HL-60 (cell line): ENCODE measurements around the gene DTWD1.

Experiments
- DNase-seq, 2 experiments: peaks; one replicate each; pipeline ENCODE4 v3.0.0-alpha.2; 2010 to 2020; ENCODE audit warnings: low read depth in 1 of 2, low spot score in 1 of 2
- H3K27ac ChIP-seq: fragments of 250-450 bp; sonication (Bioruptor Pico); replicated peaks from 2 replicates; pipeline ENCODE4 v1.5.1; 2020; ENCODE audit warnings: mild to moderate bottlenecking, moderate library complexity
- H3K27me3 ChIP-seq: fragments of 250-450 bp; sonication (Bioruptor Pico); 2 replicates; pipeline ENCODE4 v1.5.1; 2021; ENCODE audit warnings: mild to moderate bottlenecking, moderate library complexity; ENCODE audit not compliant: insufficient read depth, poor library complexity, severe bottlenecking
- H3K4me3 ChIP-seq: replicated peaks from 2 replicates; pipeline ENCODE4 v1.5.1; 2011; ENCODE audit warnings: mild to moderate bottlenecking, control low read depth, low read length; ENCODE audit not compliant: insufficient read depth
- CTCF ChIP-seq: IDR thresholded peaks from one replicate; pipeline ENCODE4 v1.5.1; 2011; ENCODE audit warnings: low read length, control low read depth, inconsistent platforms; ENCODE audit not compliant: insufficient read depth
- GABPA ChIP-seq: IDR thresholded peaks from 2 replicates; pipeline ENCODE4 v1.6.1; 2012; ENCODE audit warnings: low read depth
- POLR2AphosphoS5 ChIP-seq: IDR thresholded peaks from 2 replicates; pipeline ENCODE4 v1.6.1; 2012; ENCODE audit warnings: low read depth
- REST ChIP-seq: IDR thresholded peaks from 2 replicates; pipeline ENCODE4 v1.6.1; 2012; ENCODE audit warnings: low read depth; ENCODE audit not compliant: insufficient replicate concordance
- SPI1 ChIP-seq: IDR thresholded peaks from 2 replicates; pipeline ENCODE4 v1.6.1; 2012; ENCODE audit warnings: low read depth, mild to moderate bottlenecking, borderline replicate concordance

DTWD1 gene

GRCh38 chr15:49645941-49646340 lies 25.1 kb downstream of the DTWD1 start:
- Histone ChIP-seq H3K27ac (no peak overlapping the region), H3K4me3 (no peak overlapping the region), H3K27me3 (no peaks in the 10 kb centered on the region)
- DNase-seq = no peak
- TF ChIP-seq SPI1 (no peak), CTCF (no peak), REST (no peak), POLR2AphosphoS5 (no peak), GABPA (no peak)

GRCh38 chr15:49646891-49647290 lies 26.0 kb downstream of the DTWD1 start:
- H3K4me3 ChIP-seq = no peak overlapping the region
- H3K27me3 ChIP-seq = no peaks in the 10 kb centered on the region
- H3K27ac ChIP-seq = no peak overlapping the region
- TF ChIP-seq SPI1 (no peak), GABPA (no peak), CTCF (no peak), POLR2AphosphoS5 (no peak), REST (no peak)
- DNase-seq = no peak

- TF ChIP-seq GABPA (no peak), SPI1 (no peak), POLR2AphosphoS5 (no peak), REST (no peak), CTCF (no peak)
- no peaks in the 10 kb centered on the region for H3K27me3 ChIP-seq
- H3K27ac ChIP-seq = no peak overlapping the region
- no peak for DNase-seq
- no peak overlapping the region for H3K4me3 ChIP-seq
These were observed 29.1 kb downstream of the DTWD1 start for GRCh38 chr15:49649987-49650386.
